ENCODE data around the gene SNRPD1.

GRCh38 chr18:21593540-21594257 lies 18.4 kb upstream of the SNRPD1 start:
- TF ChIP-seq POLR2AphosphoS5 (IDR thresholded peaks at IDR 0.05; ENCODE audit: low read depth, low read length) (no peak), POLR2A (IDR thresholded peaks at IDR 0.05; ENCODE audit: low read depth, low read length) (no peak), TAF1 (IDR thresholded peaks at IDR 0.05; ENCODE audit: borderline replicate concordance, low read depth, low read length) (no peak)

Data from GM12892 (cell line).